NB4 (cell line): ENCODE results near the gene COL5A1.

Experiments used
- CTCF ChIP-seq: IDR thresholded peaks from one replicate; pipeline ENCODE4 v1.5.1; 2012; ENCODE audit warnings: low read depth, low read length
- MAX ChIP-seq: IDR thresholded peaks from 2 replicates; pipeline ENCODE4 v1.6.1; 2011; ENCODE audit warnings: low read depth, low read length
- MYC ChIP-seq: IDR thresholded peaks from 2 replicates; pipeline ENCODE4 v1.6.1; 2011; ENCODE audit warnings: low read depth, low read length
- POLR2A ChIP-seq: IDR thresholded peaks from 2 replicates; pipeline ENCODE4 v1.6.1; 2011; ENCODE audit warnings: mild to moderate bottlenecking; ENCODE audit not compliant: insufficient read length; ENCODE audit errors: extremely low read depth

GRCh38 chr9:134676361-134676760, 34.8 kb downstream of the COL5A1 start:
- TF ChIP-seq CTCF: no peak
- no peak for TF ChIP-seq POLR2A
- TF ChIP-seq MYC: no peak
- TF ChIP-seq MAX: no peak
